Prostate gland (tissue), 2 donors: ENCODE results near the gene BAIAP2.

Experiments used
- CTCF ChIP-seq, 4 experiments: fragments of 200-600 bp in 2 of 4; fragments of 450-650 bp in 2 of 4; sonication (generic) in 2 of 4; IDR thresholded peaks; 1 replicate in 3 of 4; 2 replicates in 1 of 4; pipeline ENCODE4 v1.5.1; 2016 to 2019; ENCODE audit warnings: antibody characterized with exemption in 4 of 4, mild to moderate bottlenecking in 2 of 4, moderate library complexity in 2 of 4
- POLR2A ChIP-seq: fragments of 450-650 bp; IDR thresholded peaks from one replicate; pipeline ENCODE4 v1.6.1; 2016; ENCODE audit warnings: antibody characterized with exemption, mild to moderate bottlenecking
- POLR2AphosphoS5 ChIP-seq: sonication (generic); formaldehyde crosslinking; IDR thresholded peaks from one replicate; pipeline ENCODE4 v1.6.1; 2017; ENCODE audit warnings: antibody characterized with exemption

DNA sequence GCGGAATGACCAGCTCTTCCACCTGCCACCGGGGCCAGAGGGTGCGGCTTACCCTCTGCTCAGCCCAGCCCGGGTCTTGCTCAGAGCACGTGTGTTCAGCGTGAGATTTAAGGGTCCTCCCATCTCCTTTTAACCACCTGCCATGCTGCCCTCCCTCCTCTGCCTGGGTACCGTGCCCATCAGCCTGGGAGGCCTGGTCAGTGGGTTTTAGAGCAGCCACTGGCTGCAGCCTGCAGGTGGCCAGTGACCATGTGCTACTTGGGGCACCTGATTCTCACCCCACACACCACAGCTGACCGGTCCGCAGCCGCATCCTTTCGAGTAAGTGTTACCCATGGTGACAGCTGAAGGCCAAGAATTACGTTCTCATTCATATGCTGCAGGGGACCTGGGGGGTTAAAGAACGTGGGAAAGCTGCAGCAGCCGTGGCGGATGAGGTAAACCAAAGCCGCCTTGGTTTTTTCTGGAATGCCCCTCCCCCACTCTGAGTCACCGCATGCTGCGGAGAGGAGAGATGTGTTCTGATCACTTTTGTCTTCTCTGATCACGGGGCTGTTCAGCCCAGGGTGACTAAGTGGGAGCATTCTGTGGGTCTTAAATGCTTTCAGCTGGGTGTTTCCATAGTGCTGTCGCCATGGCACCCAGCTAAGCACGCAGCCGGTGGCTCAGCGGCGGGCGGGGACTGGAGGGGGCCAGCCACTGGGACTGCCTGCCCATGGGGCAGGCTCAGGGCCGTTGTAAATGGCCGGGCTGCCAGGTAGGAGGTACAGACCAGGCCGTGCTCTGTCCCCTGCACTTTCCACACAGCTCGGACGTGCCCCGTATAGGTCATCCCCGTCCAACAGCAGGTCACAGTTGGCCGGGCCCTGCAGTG, 59.8 kb downstream of the BAIAP2 start:
- TF ChIP-seq POLR2AphosphoS5 (peak; percentile 80), CTCF (IDR thresholded peaks at IDR 0.05) (peak in 1 of 4 experiments; percentile 2), POLR2A (no peak)
